ENCODE results near the gene LMX1A. TPM values are rescaled to one million over a fixed set of nuclear protein-coding genes. Genes with fewer than 3 reads are reported as not detected.

Gene LMX1A
- polyA plus RNA-seq (2013, experiment 1 of 2), result 0.45 TPM
- 0.25 TPM for polyA plus RNA-seq (2013, experiment 2 of 2)

GRCh38 chr1:165355977-165356811 is at the start of gene LMX1A:
LMX1A (minus strand) TSS chr1:165356715; CDS start chr1:165355559, 1,156 bp downstream.
- Histone ChIP-seq H3K27ac (ENCODE audit: low read depth, low read length) (no peak within 1 kb of the TSS), H3K9ac (ENCODE audit: low read depth, low read length) (no peak within 1 kb of the TSS; the same call in none of the 2 replicates), H3K4me3 (ENCODE audit: low read length) (peak within 1 kb of the TSS; percentile 55), H3K9me3 (ENCODE audit: insufficient read depth, low read depth, low read length) (no peaks in the 10 kb centered on the region), H3K36me3 (ENCODE audit: insufficient read depth, low read length) (no peaks in the 10 kb centered on the region), H3K4me1 (ENCODE audit: insufficient read depth, low read length) (peaks cover 37% of the 10 kb centered on the region), H3K27me3 (ENCODE audit: insufficient read depth, low read length) (peaks cover 99% of the 10 kb centered on the region)
- WGBS, result under 1% methylated on average over 88 of the region's 88 CpGs

- no peaks in the 10 kb centered on the region for H3K27me3 ChIP-seq (ENCODE audit: insufficient read depth, low read length)
- no peak overlapping the region for H3K27ac ChIP-seq (ENCODE audit: low read depth, low read length)
- no peaks in the 10 kb centered on the region for H3K4me1 ChIP-seq (ENCODE audit: insufficient read depth, low read length)
- H3K4me3 ChIP-seq (ENCODE audit: low read length), result no peak overlapping the region
- H3K9me3 ChIP-seq (ENCODE audit: insufficient read depth, low read depth, low read length), result no peaks in the 10 kb centered on the region
- H3K36me3 ChIP-seq (ENCODE audit: insufficient read depth, low read length), result no peaks in the 10 kb centered on the region
- WGBS, result 22% methylated on average over 2 of the region's 3 CpGs
- H3K9ac ChIP-seq (ENCODE audit: low read depth, low read length), result no peak overlapping the region
Observed at GRCh38 chr1:165403835-165404482, 47.4 kb upstream of the LMX1A start.

- H3K4me3 ChIP-seq (ENCODE audit: low read length), result no peak overlapping the region
- no peak overlapping the region for H3K27ac ChIP-seq (ENCODE audit: low read depth, low read length)
- 90% methylated on average over 4 of the region's 4 CpGs for WGBS
- no peaks in the 10 kb centered on the region for H3K27me3 ChIP-seq (ENCODE audit: insufficient read depth, low read length)
- peaks cover 2% of the 10 kb centered on the region; the same call in 1 of the 2 replicates for H3K4me1 ChIP-seq (ENCODE audit: insufficient read depth, low read length)
- no peaks in the 10 kb centered on the region for H3K36me3 ChIP-seq (ENCODE audit: insufficient read depth, low read length)
- no peaks in the 10 kb centered on the region for H3K9me3 ChIP-seq (ENCODE audit: insufficient read depth, low read depth, low read length)
- no peak overlapping the region for H3K9ac ChIP-seq (ENCODE audit: low read depth, low read length)
Observed at GRCh38 chr1:165402517-165403111, 46.1 kb upstream of the LMX1A start.

- Histone ChIP-seq H3K4me3 (ENCODE audit: low read length) (no peak overlapping the region), H3K9ac (ENCODE audit: low read depth, low read length) (no peak overlapping the region), H3K36me3 (ENCODE audit: insufficient read depth, low read length) (no peaks in the 10 kb centered on the region), H3K27ac (ENCODE audit: low read depth, low read length) (no peak overlapping the region), H3K9me3 (ENCODE audit: insufficient read depth, low read depth, low read length) (no peaks in the 10 kb centered on the region), H3K4me1 (ENCODE audit: insufficient read depth, low read length) (peaks cover 4% of the 10 kb centered on the region; the same call in 1 of the 2 replicates), H3K27me3 (ENCODE audit: insufficient read depth, low read length) (no peaks in the 10 kb centered on the region)
- 56% methylated on average over 4 of the region's 4 CpGs for whole genome bisulfite sequencing
Observed at GRCh38 chr1:165397944-165398343, 41.4 kb upstream of the LMX1A start.

GRCh38 chr1:165395901-165396300 is 39.4 kb upstream of the LMX1A start:
- peaks cover 4% of the 10 kb centered on the region; the same call in 1 of the 2 replicates for H3K4me1 ChIP-seq (ENCODE audit: insufficient read depth, low read length)
- H3K9ac ChIP-seq (ENCODE audit: low read depth, low read length), result no peak overlapping the region
- no peaks in the 10 kb centered on the region for H3K36me3 ChIP-seq (ENCODE audit: insufficient read depth, low read length)
- H3K9me3 ChIP-seq (ENCODE audit: insufficient read depth, low read depth, low read length), result no peaks in the 10 kb centered on the region
- no peak overlapping the region for H3K27ac ChIP-seq (ENCODE audit: low read depth, low read length)
- H3K27me3 ChIP-seq (ENCODE audit: insufficient read depth, low read length), result no peaks in the 10 kb centered on the region
- 88% methylated on average over 4 of the region's 4 CpGs for WGBS
- no peak overlapping the region for H3K4me3 ChIP-seq (ENCODE audit: low read length)

GRCh38 chr1:165395478-165395877 is 39.0 kb upstream of the LMX1A start:
- Histone ChIP-seq H3K27me3 (ENCODE audit: insufficient read depth, low read length) (no peaks in the 10 kb centered on the region), H3K9me3 (ENCODE audit: insufficient read depth, low read depth, low read length) (no peaks in the 10 kb centered on the region), H3K9ac (ENCODE audit: low read depth, low read length) (no peak overlapping the region), H3K4me3 (ENCODE audit: low read length) (no peak overlapping the region), H3K27ac (ENCODE audit: low read depth, low read length) (no peak overlapping the region), H3K4me1 (ENCODE audit: insufficient read depth, low read length) (peaks cover 4% of the 10 kb centered on the region; the same call in 1 of the 2 replicates), H3K36me3 (ENCODE audit: insufficient read depth, low read length) (no peaks in the 10 kb centered on the region)

- no peaks in the 10 kb centered on the region for H3K36me3 ChIP-seq (ENCODE audit: insufficient read depth, low read length)
- H3K9me3 ChIP-seq (ENCODE audit: insufficient read depth, low read depth, low read length), result no peaks in the 10 kb centered on the region
- peaks cover 6% of the 10 kb centered on the region; the same call in 1 of the 2 replicates for H3K27me3 ChIP-seq (ENCODE audit: insufficient read depth, low read length)
- WGBS, result 28% methylated on average over 19 of the region's 19 CpGs
- H3K9ac ChIP-seq (ENCODE audit: low read depth, low read length), result no peak overlapping the region
- H3K27ac ChIP-seq (ENCODE audit: low read depth, low read length), result no peak overlapping the region
- H3K4me1 ChIP-seq (ENCODE audit: insufficient read depth, low read length), result peaks cover 4% of the 10 kb centered on the region; the same call in 1 of the 2 replicates
- H3K4me3 ChIP-seq (ENCODE audit: low read length), result peak overlapping the region; percentile 46
Observed at GRCh38 chr1:165392634-165393571, 36.4 kb upstream of the LMX1A start.

- Histone ChIP-seq H3K9ac (ENCODE audit: low read depth, low read length) (no peak overlapping the region), H3K9me3 (ENCODE audit: insufficient read depth, low read depth, low read length) (no peaks in the 10 kb centered on the region)
Observed at GRCh38 chr1:165389609-165390008, 33.1 kb upstream of the LMX1A start.

GRCh38 chr1:165387961-165388360 is 31.4 kb upstream of the LMX1A start:
- H3K9me3 ChIP-seq (ENCODE audit: insufficient read depth, low read depth, low read length), result no peaks in the 10 kb centered on the region
- no peak overlapping the region for H3K9ac ChIP-seq (ENCODE audit: low read depth, low read length)
- H3K27me3 ChIP-seq (ENCODE audit: insufficient read depth, low read length), result peaks cover 6% of the 10 kb centered on the region; the same call in 1 of the 2 replicates
- WGBS, result 95% methylated on average over 2 of the region's 2 CpGs
- no peak overlapping the region for H3K4me3 ChIP-seq (ENCODE audit: low read length)
- no peaks in the 10 kb centered on the region for H3K4me1 ChIP-seq (ENCODE audit: insufficient read depth, low read length)
- H3K27ac ChIP-seq (ENCODE audit: low read depth, low read length), result no peak overlapping the region
- H3K36me3 ChIP-seq (ENCODE audit: insufficient read depth, low read length), result no peaks in the 10 kb centered on the region

More at GRCh38 chr1:165389609-165390008, 33.1 kb upstream of the LMX1A start:
- Histone ChIP-seq H3K4me3 (ENCODE audit: low read length) (no peak overlapping the region), H3K4me1 (ENCODE audit: insufficient read depth, low read length) (no peaks in the 10 kb centered on the region), H3K36me3 (ENCODE audit: insufficient read depth, low read length) (no peaks in the 10 kb centered on the region), H3K27ac (ENCODE audit: low read depth, low read length) (no peak overlapping the region), H3K27me3 (ENCODE audit: insufficient read depth, low read length) (peaks cover 6% of the 10 kb centered on the region; the same call in 1 of the 2 replicates)
- 93% methylated on average over 1 of the region's 2 CpGs for WGBS

- no peaks in the 10 kb centered on the region for H3K4me1 ChIP-seq (ENCODE audit: insufficient read depth, low read length)
- no peak overlapping the region for H3K27ac ChIP-seq (ENCODE audit: low read depth, low read length)
- no peak overlapping the region for H3K9ac ChIP-seq (ENCODE audit: low read depth, low read length)
- no peaks in the 10 kb centered on the region for H3K9me3 ChIP-seq (ENCODE audit: insufficient read depth, low read depth, low read length)
- no peak overlapping the region for H3K4me3 ChIP-seq (ENCODE audit: low read length)
- H3K27me3 ChIP-seq (ENCODE audit: insufficient read depth, low read length), result peaks cover 6% of the 10 kb centered on the region; the same call in 1 of the 2 replicates
- H3K36me3 ChIP-seq (ENCODE audit: insufficient read depth, low read length), result no peaks in the 10 kb centered on the region
- WGBS, result 89% methylated on average over 2 of the region's 2 CpGs
Observed at GRCh38 chr1:165387505-165387904, 31.0 kb upstream of the LMX1A start.
